GM12801 (cell line): Measurements from ENCODE around the gene STEEP1.

Experiments used
- CTCF ChIP-seq: IDR thresholded peaks from one replicate; pipeline ENCODE4 v1.5.1; 2011; ENCODE audit warnings: control low read depth; ENCODE audit not compliant: insufficient read length; ENCODE audit errors: extremely low read depth

Gene STEEP1

GRCh38 chrX:119570351-119570835 lies 5.2 kb upstream of the STEEP1 start:
- no peak for TF ChIP-seq CTCF

GRCh38 chrX:119552508-119552907 lies 12.7 kb downstream of the STEEP1 start:
- TF ChIP-seq CTCF = no peak

- no peak for TF ChIP-seq CTCF
Observed at GRCh38 chrX:119549327-119550016, 15.7 kb downstream of the STEEP1 start.

GRCh38 chrX:119541188-119541587 lies 24.0 kb downstream of the STEEP1 start:
- no peak for TF ChIP-seq CTCF

- no peak for TF ChIP-seq CTCF
Observed at GRCh38 chrX:119539872-119540271, 25.3 kb downstream of the STEEP1 start.

- TF ChIP-seq CTCF = no peak
Observed at GRCh38 chrX:119537487-119537886, 27.7 kb downstream of the STEEP1 start.

- TF ChIP-seq CTCF = no peak
Observed at GRCh38 chrX:119529345-119530276, 35.6 kb downstream of the STEEP1 start.
